Motor neuron (in vitro differentiated cells): Measurements from ENCODE around the gene EPHB3. TPM values are rescaled to one million over a fixed set of nuclear protein-coding genes. Genes with fewer than 3 reads are reported as not detected.

Source experiments
- ATAC-seq, 8 experiments: fragments of 200-7000 bp; cut with Tn5 transposase; replicated peaks in 6 of 8; 2 replicates each; pipeline ENCODE4 v1.8.0; 2021; ENCODE audit warnings: mild to moderate bottlenecking in 8 of 8, moderate library complexity in 8 of 8
- H3K27ac ChIP-seq, 2 donors: fragments of 250-450 bp; sonication (Bioruptor Pico); 2 replicates each; pipeline ENCODE4 v1.9.0; 2021; ENCODE audit warnings: antibody characterized with exemption in 2 of 2, mild to moderate bottlenecking in 2 of 2, moderate library complexity in 1 of 2
- H3K4me1 ChIP-seq, 2 donors: fragments of 250-450 bp; sonication (Bioruptor Pico); replicated peaks in 1 of 2; 2 replicates each; pipeline ENCODE4 v1.6.1; 2021; ENCODE audit warnings: antibody characterized with exemption in 2 of 2, mild to moderate bottlenecking in 2 of 2, moderate library complexity in 1 of 2
- H3K4me3 ChIP-seq, 5 donors: fragments of 250-450 bp; sonication (Bioruptor Pico); 2 replicates each; pipeline ENCODE4 v1.9.0; 2021; ENCODE audit warnings: antibody characterized with exemption in 5 of 5, mild to moderate bottlenecking in 5 of 5, moderate library complexity in 4 of 5
- WGBS, 10 experiments: fragments of 450-650 bp; shearing (Covaris generic); methylation state at CpG; one replicate each; pipeline ENCODE4 v1.0.0; 2022; 5-methylcytosine and 5-hydroxymethylcytosine counted together
- in situ Hi-C, 9 experiments: fragments of 400-800 bp; cut with MboI; loops; one replicate each; pipeline ENCODE4 v1.15.0; 2021; ENCODE audit warnings: low sequenced_read_pairs in 9 of 9, low pct_unique_long_range_greater_than_20kb in 2 of 9; ENCODE audit not compliant: unreplicated experiment in 9 of 9
- total RNA-seq, 8 experiments: library from RNA; unstranded; fragments of 300-600 nt; gene quantifications; 2 replicates each; pipeline versions ENCODE4 v1.2.3 to v1.2.4, GENCODE V29; 2022

Gene EPHB3
- total RNA-seq, 8 experiments from 2014 or later = 2.3 to 40.3 (median 16.9) TPM

GRCh38 chr3:184592371-184593219 lies 31.0 kb downstream of the EPHB3 start:
- H3K4me3 ChIP-seq = no peak overlapping the region
- peaks cover 41 to 54% of the 10 kb centered on the region in 2 donors for H3K4me1 ChIP-seq
- peak overlapping the region; percentile 24 to 58 for H3K27ac ChIP-seq
- ATAC-seq = peak; percentile 52 to 86 (median 58)
- 49 to 92% (median 80%) methylated on average over 1 to 4 of the region's 17 CpGs; no CpG with 5 or more reads in 5 of the 10 experiments for WGBS, 10 experiments
- in situ Hi-C loops = loop anchor here in 1 of 9 experiments (25.0 kb wide), 1 partner anchor 120 kb away; the partner anchor contains the start of gene MAGEF1

GRCh38 chr3:184593220-184593927 lies 31.8 kb downstream of the EPHB3 start:
- in situ Hi-C loops = loop anchor here in 1 of 9 experiments (25.0 kb wide), 1 partner anchor 119 kb away; the partner anchor contains the start of gene MAGEF1
- peaks cover 41 to 54% of the 10 kb centered on the region in 2 donors for H3K4me1 ChIP-seq
- ATAC-seq = peak in 7 of 8 experiments; percentile 20 to 74 (median 50)
- peak overlapping the region; percentile 24 to 58 for H3K27ac ChIP-seq
- no peak overlapping the region for H3K4me3 ChIP-seq
- 43 to 90% (median 62%) methylated on average over 1 to 6 of the region's 7 CpGs; no CpG with 5 or more reads in 5 of the 10 experiments for WGBS, 10 experiments

GRCh38 chr3:184593928-184594303 lies 32.3 kb downstream of the EPHB3 start:
- peak overlapping the region; percentile 24 to 58 for H3K27ac ChIP-seq
- H3K4me1 ChIP-seq = peaks cover 41 to 54% of the 10 kb centered on the region in 2 donors
- H3K4me3 ChIP-seq = no peak overlapping the region
- no peak for ATAC-seq
- WGBS, 10 experiments = 73 to 100% (median 86%) methylated on average over 1 to 7 of the region's 10 CpGs; no CpG with 5 or more reads in 3 of the 10 experiments
- in situ Hi-C loops = loop anchor here in 1 of 9 experiments (25.0 kb wide), 1 partner anchor 118 kb away; the partner anchor contains the start of gene MAGEF1

GRCh38 chr3:184594371-184595001 lies 32.9 kb downstream of the EPHB3 start:
- in situ Hi-C loops = loop anchor here in 1 of 9 experiments (25.0 kb wide), 1 partner anchor 118 kb away; the partner anchor contains the start of gene MAGEF1
- WGBS, 10 experiments = 67 to 80% methylated on average over 1 to 4 of the region's 12 CpGs; no CpG with 5 or more reads in 8 of the 10 experiments

GRCh38 chr3:184595726-184596125 lies 34.1 kb downstream of the EPHB3 start:
- Histone ChIP-seq H3K4me1 (peaks cover 38 to 55% of the 10 kb centered on the region in 2 donors), H3K4me3 (no peak overlapping the region), H3K27ac (no peak overlapping the region)
- in situ Hi-C loops = loop anchor here in 1 of 9 experiments (25.0 kb wide), 1 partner anchor 117 kb away; the partner anchor contains the start of gene MAGEF1
- 68 to 100% (median 91%) methylated on average over 2 to 3 of the region's 8 CpGs; no CpG with 5 or more reads in 6 of the 10 experiments for WGBS, 10 experiments
- no peak for ATAC-seq

More at GRCh38 chr3:184594371-184595001, 32.9 kb downstream of the EPHB3 start:
- no peak overlapping the region for H3K4me3 ChIP-seq
- peak overlapping the region; percentile 44 to 58 for H3K27ac ChIP-seq
- H3K4me1 ChIP-seq = peaks cover 41 to 59% of the 10 kb centered on the region in 2 donors
- ATAC-seq = no peak

GRCh38 chr3:184596233-184596632 lies 34.6 kb downstream of the EPHB3 start:
- no peak overlapping the region for H3K27ac ChIP-seq
- in situ Hi-C loops = loop anchor here in 1 of 9 experiments (25.0 kb wide), 1 partner anchor 116 kb away; the partner anchor contains the start of gene MAGEF1
- no peak overlapping the region for H3K4me3 ChIP-seq
- 81 to 83% methylated on average over 1 to 4 of the region's 5 CpGs; no CpG with 5 or more reads in 8 of the 10 experiments for WGBS, 10 experiments
- ATAC-seq = no peak
- H3K4me1 ChIP-seq = peaks cover 35 to 55% of the 10 kb centered on the region in 2 donors

- Histone ChIP-seq H3K4me1 (peaks cover 43 to 60% of the 10 kb centered on the region in 2 donors), H3K4me3 (no peak overlapping the region), H3K27ac (no peak overlapping the region)
- ATAC-seq = no peak
- 81 to 100% (median 91%) methylated on average over 1 to 3 of the region's 6 CpGs; no CpG with 5 or more reads in 6 of the 10 experiments for WGBS, 10 experiments
- in situ Hi-C loops = loop anchor here in 1 of 9 experiments (25.0 kb wide), 1 partner anchor 115 kb away; the partner anchor contains the start of gene MAGEF1
Observed at GRCh38 chr3:184596886-184597575, 35.4 kb downstream of the EPHB3 start.

GRCh38 chr3:184597829-184598573 lies 36.4 kb downstream of the EPHB3 start:
- no peak for ATAC-seq
- WGBS, 10 experiments = 80 to 100% (median 91%) methylated on average over 1 to 7 of the region's 20 CpGs; no CpG with 5 or more reads in 4 of the 10 experiments

GRCh38 chr3:184598574-184598927 lies 37.0 kb downstream of the EPHB3 start:
- Histone ChIP-seq H3K4me3 (no peak overlapping the region), H3K27ac (no peak overlapping the region), H3K4me1 (peaks cover 40 to 60% of the 10 kb centered on the region in 2 donors)
- WGBS, 10 experiments = 17 to 83% methylated on average over 1 to 7 of the region's 7 CpGs; no CpG with 5 or more reads in 8 of the 10 experiments
- in situ Hi-C loops = loop anchor here in 1 of 9 experiments (25.0 kb wide), 1 partner anchor 114 kb away; the partner anchor contains the start of gene MAGEF1
- ATAC-seq = peak in 1 of 8 experiments; percentile 75

More at GRCh38 chr3:184597829-184598573, 36.4 kb downstream of the EPHB3 start:
- Histone ChIP-seq H3K4me3 (no peak overlapping the region), H3K4me1 (peaks cover 43 to 60% of the 10 kb centered on the region in 2 donors), H3K27ac (no peak overlapping the region)
- in situ Hi-C loops = loop anchor here in 1 of 9 experiments (25.0 kb wide), 1 partner anchor 114 kb away; the partner anchor contains the start of gene MAGEF1

DNA sequence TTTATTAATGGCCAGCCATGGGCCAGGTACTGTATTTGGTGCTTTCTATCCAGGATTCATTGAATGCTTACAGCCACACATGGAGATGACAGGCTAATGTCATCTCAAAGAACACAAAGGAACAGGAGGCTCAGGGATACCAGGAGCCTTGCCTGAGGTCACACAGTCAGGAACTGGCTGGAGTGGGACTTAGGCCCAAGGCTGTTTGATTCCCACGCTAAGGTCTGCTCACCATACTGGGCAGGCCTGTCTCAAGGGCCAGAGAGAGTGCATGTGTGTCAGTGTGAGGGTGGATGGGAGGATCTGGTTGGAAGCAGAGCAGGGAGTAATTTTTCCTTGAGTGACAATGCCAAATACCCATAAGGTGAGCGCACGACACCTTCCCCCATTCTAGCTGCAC lies 37.6 kb downstream of the EPHB3 start:
- 67 to 100% (median 85%) methylated on average over 1 to 2 of the region's 3 CpGs; no CpG with 5 or more reads in 6 of the 10 experiments for WGBS, 10 experiments
- H3K4me3 ChIP-seq = no peak overlapping the region
- no peak for ATAC-seq
- in situ Hi-C loops = loop anchor here in 1 of 9 experiments (25.0 kb wide), 1 partner anchor 113 kb away; the partner anchor contains the start of gene MAGEF1
- H3K4me1 ChIP-seq = peaks cover 40 to 60% of the 10 kb centered on the region in 2 donors
- no peak overlapping the region for H3K27ac ChIP-seq
